SU-DHL-6 (cell line): ENCODE results near the gene WDR53.

Experiments
- H2AFZ ChIP-seq: fragments of 200-600 bp; sonication (generic); 2 replicates; pipeline ENCODE4 v1.6.1; 2014; ENCODE audit warnings: low read depth, mild to moderate bottlenecking, moderate library complexity, mixed read lengths, antibody characterized with exemption, low read length; ENCODE audit not compliant: severe bottlenecking
- H3F3A ChIP-seq: fragments of 200-600 bp; shearing (Covaris generic); 2 replicates; pipeline ENCODE4 v1.6.0; 2016; ENCODE audit warnings: antibody characterized with exemption, mild to moderate bottlenecking; ENCODE audit not compliant: insufficient read depth
- H3K27ac ChIP-seq: fragments of 200-600 bp; sonication (generic); 2 replicates; pipeline ENCODE4 v1.5.1; 2016; ENCODE audit warnings: low read depth, mild to moderate bottlenecking, low read length, moderate library complexity, mixed read lengths
- H3K27me3 ChIP-seq: fragments of 200-600 bp; sonication (generic), shearing (Covaris generic); 2 replicates; pipeline ENCODE4 v1.6.0; 2014; ENCODE audit warnings: mild to moderate bottlenecking, low read length
- H3K36me3 ChIP-seq: fragments of 200-600 bp; sonication (generic); 2 replicates; pipeline ENCODE4 v1.6.1; 2014; ENCODE audit warnings: mild to moderate bottlenecking, low read length, mixed read lengths
- H3K4me2 ChIP-seq: fragments of 300-600, 200-600 bp; shearing (Covaris generic), sonication (generic); 2 replicates; pipeline ENCODE4 v1.6.0; 2014; ENCODE audit warnings: low read length, low read depth, mild to moderate bottlenecking; ENCODE audit not compliant: poor library complexity, severe bottlenecking
- H3K4me3 ChIP-seq: fragments of 200-600 bp; sonication (generic); 2 replicates; pipeline ENCODE4 v1.5.1; 2014; ENCODE audit warnings: antibody characterized with exemption, low read length, mild to moderate bottlenecking, mixed read lengths; ENCODE audit not compliant: insufficient read depth, poor library complexity, severe bottlenecking
- H3K79me2 ChIP-seq: fragments of 200-600 bp; sonication (generic); 2 replicates; pipeline ENCODE4 v1.6.1; 2014; ENCODE audit warnings: mild to moderate bottlenecking, low read length, moderate library complexity; ENCODE audit not compliant: insufficient read depth
- H3K9ac ChIP-seq: fragments of 200-600 bp; sonication (generic); 2 replicates; pipeline ENCODE4 v1.7.0; 2014; ENCODE audit warnings: mild to moderate bottlenecking, low read length
- H3K9me2 ChIP-seq: fragments of 200-600 bp; sonication (generic); replicated peaks from 2 replicates; pipeline ENCODE4 v1.6.1; 2014; ENCODE audit warnings: low read length; ENCODE audit not compliant: insufficient read depth
- H3K9me3 ChIP-seq: fragments of 200-600 bp; sonication (generic); 2 replicates; pipeline ENCODE4 v1.6.1; 2014; ENCODE audit warnings: low read length, mixed read lengths; ENCODE audit not compliant: insufficient read depth
- H4K20me1 ChIP-seq: fragments of 200-600 bp; sonication (generic); 2 replicates; pipeline ENCODE4 v1.6.1; 2014; ENCODE audit warnings: low read depth, mild to moderate bottlenecking, antibody characterized with exemption, low read length, moderate library complexity, mixed read lengths
- CTCF ChIP-seq: fragments of 200-600 bp; sonication (generic); IDR thresholded peaks from one replicate; pipeline ENCODE4 v1.5.1; 2017; ENCODE audit warnings: antibody characterized with exemption, mild to moderate bottlenecking, low read length, moderate library complexity; ENCODE audit not compliant: insufficient read depth, poor library complexity, severe bottlenecking
- EZH2phosphoT487 ChIP-seq: fragments of 200-600 bp; sonication (generic), shearing (Covaris generic); conservative IDR thresholded peaks from 2 replicates; pipeline ENCODE4 v1.6.1; 2018; ENCODE audit warnings: mild to moderate bottlenecking, antibody characterized with exemption, low read length, moderate library complexity, mixed read lengths

The WDR53 gene

GRCh38 chr3:196517162-196517800, 51.1 kb downstream of the WDR53 start:
- Histone ChIP-seq H3K36me3 (no peaks in the 10 kb centered on the region), H3K79me2 (no peaks in the 10 kb centered on the region), H3K4me3 (no peak overlapping the region), H3K27ac (no peak overlapping the region), H3F3A (no peaks in the 10 kb centered on the region), H3K9ac (no peak overlapping the region), H3K4me2 (no peak overlapping the region), H3K9me2 (no peaks in the 10 kb centered on the region), H3K9me3 (peaks cover 38% of the 10 kb centered on the region; the same call in 1 of the 2 replicates), H4K20me1 (no peaks in the 10 kb centered on the region), H2AFZ (no peak overlapping the region), H3K27me3 (no peaks in the 10 kb centered on the region)
- TF ChIP-seq EZH2phosphoT487 (no peak), CTCF (no peak)

GRCh38 chr3:196514913-196515621, 53.3 kb downstream of the WDR53 start, which contains the start of gene SMCO1:
TSS of gene SMCO1 (minus strand) at chr3:196515346. CDS start at chr3:196515209, 137 bp downstream.
- H3K4me2 ChIP-seq = no peak within 1 kb of the TSS
- H3K27ac ChIP-seq = no peak within 1 kb of the TSS
- no peaks in the 10 kb centered on the region for H3K27me3 ChIP-seq
- peaks cover 23% of the 10 kb centered on the region; the same call in 1 of the 2 replicates for H3K9me3 ChIP-seq
- H3K36me3 ChIP-seq = no peaks in the 10 kb centered on the region
- no peaks in the 10 kb centered on the region for H3K79me2 ChIP-seq
- no peaks in the 10 kb centered on the region for H3F3A ChIP-seq
- TF ChIP-seq EZH2phosphoT487 = no peak
- no peak for TF ChIP-seq CTCF
- no peak within 1 kb of the TSS for H2AFZ ChIP-seq
- no peaks in the 10 kb centered on the region for H4K20me1 ChIP-seq
- H3K4me3 ChIP-seq = no peak within 1 kb of the TSS
- no peak within 1 kb of the TSS for H3K9ac ChIP-seq
- no peaks in the 10 kb centered on the region for H3K9me2 ChIP-seq

GRCh38 chr3:196514350-196514716, 54.0 kb downstream of the WDR53 start:
- H3K9ac ChIP-seq = no peak overlapping the region
- no peaks in the 10 kb centered on the region for H3K27me3 ChIP-seq
- TF ChIP-seq CTCF = no peak
- TF ChIP-seq EZH2phosphoT487 = no peak
- no peak overlapping the region for H3K4me2 ChIP-seq
- no peaks in the 10 kb centered on the region for H3F3A ChIP-seq
- H3K4me3 ChIP-seq = no peak overlapping the region
- no peaks in the 10 kb centered on the region for H4K20me1 ChIP-seq
- H3K27ac ChIP-seq = no peak overlapping the region
- no peaks in the 10 kb centered on the region for H3K79me2 ChIP-seq
- no peaks in the 10 kb centered on the region for H3K36me3 ChIP-seq
- H3K9me3 ChIP-seq = peaks cover 16% of the 10 kb centered on the region; the same call in 1 of the 2 replicates
- no peaks in the 10 kb centered on the region for H3K9me2 ChIP-seq
- no peak overlapping the region for H2AFZ ChIP-seq
